HG03039 (cell line): Measurements from ENCODE around the gene KIF23.
"Not testable (repeated sequence)": the region's sequence is repeated elsewhere in the genome, so short reads cannot be mapped to it uniquely, and the experiment has no call there.

Source experiments
- ATAC-seq: cut with Tn5 transposase; IDR thresholded peaks from one replicate; pipeline ENCODE4 v1.9.1; 2021; ENCODE audit warnings: mild to moderate bottlenecking, moderate library complexity; ENCODE audit not compliant: unreplicated experiment

Gene KIF23

GRCh38 chr15:69434238-69434637 is 20.1 kb downstream of the KIF23 start:
- no peak for ATAC-seq

GRCh38 chr15:69434679-69435078 is 20.5 kb downstream of the KIF23 start:
- no peak for ATAC-seq

- ATAC-seq, result no peak
Observed at GRCh38 chr15:69435985-69436384, 21.8 kb downstream of the KIF23 start.

GRCh38 chr15:69436951-69437350 is 22.8 kb downstream of the KIF23 start:
- no peak for ATAC-seq

- ATAC-seq, result no peak
Observed at GRCh38 chr15:69439623-69440022, 25.5 kb downstream of the KIF23 start.

- no peak for ATAC-seq
Observed at GRCh38 chr15:69443032-69443611, 29.0 kb downstream of the KIF23 start.

- ATAC-seq, result no peak
Observed at GRCh38 chr15:69444686-69445085, 30.5 kb downstream of the KIF23 start.

- ATAC-seq, result no peak
Observed at GRCh38 chr15:69446953-69447352, 32.8 kb downstream of the KIF23 start.

GRCh38 chr15:69450221-69450620 is 36.1 kb downstream of the KIF23 start:
- not testable (repeated sequence) for ATAC-seq

GRCh38 chr15:69450968-69451695 is 37.0 kb downstream of the KIF23 start:
- ATAC-seq, result no peak

GRCh38 chr15:69451951-69452691 is 38.0 kb downstream of the KIF23 start:
- peak; percentile 14 for ATAC-seq

- ATAC-seq, result peak; percentile 82
Observed at GRCh38 chr15:69452692-69453521, 38.8 kb downstream of the KIF23 start, which contains the start of gene RPLP1. TSS of gene RPLP1 (plus strand) at chr15:69452818. CDS start at chr15:69452949, 131 bp downstream.

- ATAC-seq, result no peak
Observed at GRCh38 chr15:69454953-69455352, 40.8 kb downstream of the KIF23 start.

- ATAC-seq, result no peak
Observed at GRCh38 chr15:69456208-69457166, 42.3 kb downstream of the KIF23 start.

GRCh38 chr15:69457304-69458280 is 43.4 kb downstream of the KIF23 start:
- no peak for ATAC-seq

GRCh38 chr15:69459066-69459465 is 44.9 kb downstream of the KIF23 start:
- no peak for ATAC-seq

- no peak for ATAC-seq
Observed at GRCh38 chr15:69460481-69460880, 46.3 kb downstream of the KIF23 start.

GRCh38 chr15:69462030-69462492 is 47.9 kb downstream of the KIF23 start:
- ATAC-seq, result no peak
